Neural progenitor cell (in vitro differentiated cells): ENCODE results near the gene CD180.

Experiments used
- CTCF ChIP-seq: fragments of 200-600 bp; sonication (generic); IDR thresholded peaks from 2 replicates; pipeline ENCODE4 v1.5.1; 2017; ENCODE audit warnings: antibody characterized with exemption, mild to moderate bottlenecking
- EZH2 ChIP-seq: fragments of 200-600 bp; sonication (generic); IDR thresholded peaks from 2 replicates; pipeline ENCODE4 v1.6.1; 2017; ENCODE audit warnings: antibody characterized with exemption, mild to moderate bottlenecking, moderate library complexity
- EZH2phosphoT487 ChIP-seq: fragments of 200-600 bp; sonication (generic); IDR thresholded peaks from 2 replicates; pipeline ENCODE4 v1.6.1; 2017; ENCODE audit warnings: antibody characterized with exemption

DNA sequence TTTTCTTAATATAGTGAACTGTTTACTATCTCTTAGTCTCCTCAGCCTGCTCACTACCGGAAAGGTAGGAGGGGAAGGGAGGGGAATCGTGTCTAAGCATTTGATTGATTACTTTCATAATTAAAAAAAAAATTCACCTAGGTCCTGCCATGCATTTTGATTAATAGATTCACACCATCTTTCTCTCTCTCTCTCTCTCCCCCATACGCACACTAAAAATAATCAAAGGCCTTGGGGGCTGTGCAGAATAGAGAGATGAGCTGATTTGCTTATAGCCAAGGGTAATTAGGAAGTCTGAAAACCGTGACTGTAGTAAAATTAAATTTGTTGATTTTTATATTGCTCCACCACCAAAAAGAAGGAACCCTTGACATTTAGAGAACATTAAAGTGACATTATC lies 49.6 kb downstream of the CD180 start:
- no peak for TF ChIP-seq CTCF
- TF ChIP-seq EZH2 = no peak
- no peak for TF ChIP-seq EZH2phosphoT487
